Measurements from ENCODE around the gene LIN28B.
"Not testable (repeated sequence)": the region's sequence is repeated elsewhere in the genome, so short reads cannot be mapped to it uniquely, and the experiment has no call there.

Gene LIN28B

GRCh38 chr6:105078386-105078708, 121.4 kb downstream of the LIN28B start:
- FAIRE-seq = no peak
- no peak for TF ChIP-seq POLR2A (IDR thresholded peaks at IDR 0.05; ENCODE audit: low read depth, low read length)
- no peak for DNase-seq (ENCODE audit: insufficient read length, low spot score)

- DNase-seq (ENCODE audit: insufficient read length, low spot score) (no peak), FAIRE-seq (no peak)
- no peak for TF ChIP-seq POLR2A (IDR thresholded peaks at IDR 0.05; ENCODE audit: low read depth, low read length)
Measured at GRCh38 chr6:105080279-105080678, 123.4 kb downstream of the LIN28B start.

- peak; percentile 43 for FAIRE-seq
- not testable (repeated sequence) for DNase-seq (ENCODE audit: insufficient read length, low spot score)
Measured at GRCh38 chr6:105081662-105082061, 124.8 kb downstream of the LIN28B start.

GRCh38 chr6:105087571-105088211, 130.8 kb downstream of the LIN28B start:
- FAIRE-seq = no peak
- no peak for TF ChIP-seq POLR2A (IDR thresholded peaks at IDR 0.05; ENCODE audit: low read depth, low read length)
- DNase-seq (ENCODE audit: insufficient read length, low spot score) = no peak

- FAIRE-seq (no peak), DNase-seq (ENCODE audit: insufficient read length, low spot score) (no peak)
- no peak for TF ChIP-seq POLR2A (IDR thresholded peaks at IDR 0.05; ENCODE audit: low read depth, low read length)
Measured at GRCh38 chr6:105091140-105091829, 134.4 kb downstream of the LIN28B start.

- TF ChIP-seq POLR2A (IDR thresholded peaks at IDR 0.05; ENCODE audit: low read depth, low read length) = no peak
- FAIRE-seq (no peak), DNase-seq (ENCODE audit: insufficient read length, low spot score) (no peak)
Measured at GRCh38 chr6:105094133-105094640, 137.3 kb downstream of the LIN28B start.

GRCh38 chr6:105095139-105095538, 138.2 kb downstream of the LIN28B start:
- no peak for TF ChIP-seq POLR2A (IDR thresholded peaks at IDR 0.05; ENCODE audit: low read depth, low read length)
- DNase-seq (ENCODE audit: insufficient read length, low spot score) (no peak), FAIRE-seq (no peak)

GRCh38 chr6:105097288-105097687, 140.4 kb downstream of the LIN28B start:
- FAIRE-seq (no peak), DNase-seq (ENCODE audit: insufficient read length, low spot score) (no peak)
- no peak for TF ChIP-seq POLR2A (IDR thresholded peaks at IDR 0.05; ENCODE audit: low read depth, low read length)

- FAIRE-seq (no peak), DNase-seq (ENCODE audit: insufficient read length, low spot score) (no peak)
- no peak for TF ChIP-seq POLR2A (IDR thresholded peaks at IDR 0.05; ENCODE audit: low read depth, low read length)
Measured at GRCh38 chr6:105099371-105099770, 142.5 kb downstream of the LIN28B start.

GRCh38 chr6:105102186-105102585, 145.3 kb downstream of the LIN28B start:
- no peak for FAIRE-seq
- no peak for TF ChIP-seq POLR2A (IDR thresholded peaks at IDR 0.05; ENCODE audit: low read depth, low read length)

GRCh38 chr6:105105094-105105493, 148.2 kb downstream of the LIN28B start:
- TF ChIP-seq POLR2A (IDR thresholded peaks at IDR 0.05; ENCODE audit: low read depth, low read length) = no peak
- FAIRE-seq (no peak), DNase-seq (ENCODE audit: insufficient read length, low spot score) (no peak)

More at GRCh38 chr6:105102186-105102585, 145.3 kb downstream of the LIN28B start:
- DNase-seq (ENCODE audit: insufficient read length, low spot score) = no peak

- DNase-seq (ENCODE audit: insufficient read length, low spot score) (no peak), FAIRE-seq (no peak)
- no peak for TF ChIP-seq POLR2A (IDR thresholded peaks at IDR 0.05; ENCODE audit: low read depth, low read length)
Measured at GRCh38 chr6:105106260-105106659, 149.4 kb downstream of the LIN28B start.

- FAIRE-seq = no peak
- TF ChIP-seq POLR2A (IDR thresholded peaks at IDR 0.05; ENCODE audit: low read depth, low read length) = no peak
Measured at GRCh38 chr6:105107207-105107606, 150.3 kb downstream of the LIN28B start.

GRCh38 chr6:105108631-105109262, 151.8 kb downstream of the LIN28B start:
- DNase-seq (ENCODE audit: insufficient read length, low spot score) (no peak), FAIRE-seq (no peak)
- TF ChIP-seq POLR2A (IDR thresholded peaks at IDR 0.05; ENCODE audit: low read depth, low read length) = no peak

More at GRCh38 chr6:105107207-105107606, 150.3 kb downstream of the LIN28B start:
- DNase-seq (ENCODE audit: insufficient read length, low spot score) = no peak
